ENCODE results near the gene OR11A1. TPM values are rescaled to one million over a fixed set of nuclear protein-coding genes. Genes with fewer than 3 reads are reported as not detected.

OR11A1 gene
- total RNA-seq, 1 donor from 2014 or later, result not detected

DNA sequence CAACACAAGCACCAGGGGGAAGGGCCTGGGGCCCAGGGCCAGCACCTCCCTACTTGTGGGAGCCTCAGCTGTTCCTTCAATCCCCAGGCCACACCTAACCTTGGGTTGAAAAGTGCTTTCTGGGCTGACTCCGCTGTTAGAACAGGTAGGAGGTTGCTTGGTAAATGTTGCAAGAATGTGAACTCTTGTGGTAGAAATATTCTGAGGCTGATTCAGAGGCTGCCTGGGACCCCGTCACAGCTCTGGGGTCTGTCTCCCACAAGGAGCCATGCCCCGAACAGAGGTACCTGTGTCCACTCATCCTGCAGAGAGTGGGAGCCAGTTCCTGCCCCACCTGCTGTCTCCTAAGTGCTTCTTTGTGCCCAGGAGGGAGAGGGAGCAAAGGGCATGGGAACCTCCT, 45.3 kb upstream of the OR11A1 start:
- no peak overlapping the region for H3K4me3 ChIP-seq
- ATAC-seq (no peak), DNase-seq (no peak)
- intact Hi-C loops (cut with DNase I), result no loop called here
- peaks cover 4% of the 10 kb centered on the region for H3K27me3 ChIP-seq
- no peaks in the 10 kb centered on the region for H3K9me3 ChIP-seq
- H3K27ac ChIP-seq, result no peak overlapping the region
- no peaks in the 10 kb centered on the region for H3K4me1 ChIP-seq
- no peaks in the 10 kb centered on the region for H3K36me3 ChIP-seq
- TF ChIP-seq, protein P1, sequence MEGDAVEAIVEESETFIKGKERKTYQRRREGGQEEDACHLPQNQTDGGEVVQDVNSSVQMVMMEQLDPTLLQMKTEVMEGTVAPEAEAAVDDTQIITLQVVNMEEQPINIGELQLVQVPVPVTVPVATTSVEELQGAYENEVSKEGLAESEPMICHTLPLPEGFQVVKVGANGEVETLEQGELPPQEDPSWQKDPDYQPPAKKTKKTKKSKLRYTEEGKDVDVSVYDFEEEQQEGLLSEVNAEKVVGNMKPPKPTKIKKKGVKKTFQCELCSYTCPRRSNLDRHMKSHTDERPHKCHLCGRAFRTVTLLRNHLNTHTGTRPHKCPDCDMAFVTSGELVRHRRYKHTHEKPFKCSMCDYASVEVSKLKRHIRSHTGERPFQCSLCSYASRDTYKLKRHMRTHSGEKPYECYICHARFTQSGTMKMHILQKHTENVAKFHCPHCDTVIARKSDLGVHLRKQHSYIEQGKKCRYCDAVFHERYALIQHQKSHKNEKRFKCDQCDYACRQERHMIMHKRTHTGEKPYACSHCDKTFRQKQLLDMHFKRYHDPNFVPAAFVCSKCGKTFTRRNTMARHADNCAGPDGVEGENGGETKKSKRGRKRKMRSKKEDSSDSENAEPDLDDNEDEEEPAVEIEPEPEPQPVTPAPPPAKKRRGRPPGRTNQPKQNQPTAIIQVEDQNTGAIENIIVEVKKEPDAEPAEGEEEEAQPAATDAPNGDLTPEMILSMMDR (IDR thresholded peaks at IDR 0.05), result no peak

DNA sequence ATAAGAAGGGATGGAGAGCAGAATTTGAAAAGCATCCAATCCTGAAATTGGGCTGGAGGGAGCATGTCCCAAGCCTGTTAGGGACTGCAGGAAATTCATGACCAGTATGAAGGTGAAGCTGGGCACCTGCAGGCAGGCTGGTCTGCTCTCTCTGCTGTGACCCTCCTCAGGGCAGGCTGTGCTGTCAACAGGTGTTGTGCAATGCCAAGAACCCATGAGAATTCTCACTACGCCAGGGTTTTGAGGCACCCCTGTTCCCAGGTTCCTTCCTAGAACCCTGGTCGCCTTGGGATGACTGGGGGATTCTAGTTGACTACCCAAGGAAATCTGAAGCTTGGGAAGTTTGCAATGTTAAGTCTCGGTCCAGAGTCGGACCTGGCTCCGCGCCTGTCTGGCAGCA, 44.2 kb upstream of the OR11A1 start:
- H3K9me3 ChIP-seq, result no peaks in the 10 kb centered on the region
- H3K36me3 ChIP-seq, result no peaks in the 10 kb centered on the region
- intact Hi-C loops (cut with DNase I), result no loop called here
- ATAC-seq, result no peak
- no peak overlapping the region for H3K27ac ChIP-seq
- H3K4me3 ChIP-seq, result no peak overlapping the region
- H3K4me1 ChIP-seq, result no peaks in the 10 kb centered on the region
- no peak for DNase-seq
- TF ChIP-seq, protein P1 (IDR thresholded peaks at IDR 0.05), result no peak
- peaks cover 4% of the 10 kb centered on the region for H3K27me3 ChIP-seq

DNA sequence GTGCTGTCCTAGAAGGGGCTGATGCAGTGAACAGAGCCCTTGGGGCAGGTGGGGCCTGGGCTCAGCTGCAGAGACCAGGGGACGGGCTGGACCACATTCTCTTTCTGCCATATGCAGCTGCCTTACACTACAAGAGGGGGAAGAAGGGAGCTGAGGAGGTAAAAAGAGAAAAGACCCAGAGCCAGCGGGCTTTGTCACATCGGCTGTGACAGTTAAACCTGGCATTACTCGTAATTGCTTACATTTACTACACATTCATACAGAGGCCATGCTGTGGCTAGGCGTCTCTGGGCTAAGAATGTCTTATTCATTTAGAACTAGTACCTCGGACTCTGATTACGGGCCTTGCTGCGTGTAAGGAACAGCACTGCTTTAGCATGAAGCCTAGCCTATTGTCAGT, 43.7 kb upstream of the OR11A1 start:
- Histone ChIP-seq H3K27me3 (peaks cover 4% of the 10 kb centered on the region), H3K36me3 (no peaks in the 10 kb centered on the region), H3K9me3 (no peaks in the 10 kb centered on the region), H3K4me1 (no peaks in the 10 kb centered on the region), H3K27ac (no peak overlapping the region), H3K4me3 (no peak overlapping the region)
- ATAC-seq (no peak), DNase-seq (no peak)
- TF ChIP-seq, protein P1 (IDR thresholded peaks at IDR 0.05), result no peak
- intact Hi-C loops (cut with DNase I), result no loop called here

DNA sequence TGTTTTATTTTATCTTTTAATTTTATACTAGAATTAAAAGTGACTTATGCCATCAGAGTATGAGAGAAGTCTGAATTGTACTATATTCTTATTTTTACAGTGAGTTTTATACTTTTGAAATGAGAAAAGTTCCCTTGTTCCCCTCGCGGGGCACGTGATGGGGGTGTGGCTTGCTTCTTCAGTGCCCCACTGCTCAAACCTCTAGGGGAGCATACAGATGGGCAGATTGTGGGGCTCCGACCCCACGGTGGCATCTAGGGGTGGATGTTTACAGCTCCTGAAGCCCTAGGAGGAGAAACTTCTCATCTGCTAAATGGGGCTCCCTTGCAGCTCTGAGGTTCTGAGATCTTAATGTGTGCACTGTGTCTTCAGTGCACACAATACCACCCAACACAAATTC, 42.8 kb upstream of the OR11A1 start:
- no peaks in the 10 kb centered on the region for H3K36me3 ChIP-seq
- no peaks in the 10 kb centered on the region for H3K4me1 ChIP-seq
- DNase-seq, result no peak
- H3K27ac ChIP-seq, result no peak overlapping the region
- no peaks in the 10 kb centered on the region for H3K9me3 ChIP-seq
- intact Hi-C loops (cut with DNase I), result no loop called here
- TF ChIP-seq, protein P1 (IDR thresholded peaks at IDR 0.05), result no peak
- no peak for ATAC-seq
- H3K4me3 ChIP-seq, result no peak overlapping the region
- H3K27me3 ChIP-seq, result peaks cover 4% of the 10 kb centered on the region

DNA sequence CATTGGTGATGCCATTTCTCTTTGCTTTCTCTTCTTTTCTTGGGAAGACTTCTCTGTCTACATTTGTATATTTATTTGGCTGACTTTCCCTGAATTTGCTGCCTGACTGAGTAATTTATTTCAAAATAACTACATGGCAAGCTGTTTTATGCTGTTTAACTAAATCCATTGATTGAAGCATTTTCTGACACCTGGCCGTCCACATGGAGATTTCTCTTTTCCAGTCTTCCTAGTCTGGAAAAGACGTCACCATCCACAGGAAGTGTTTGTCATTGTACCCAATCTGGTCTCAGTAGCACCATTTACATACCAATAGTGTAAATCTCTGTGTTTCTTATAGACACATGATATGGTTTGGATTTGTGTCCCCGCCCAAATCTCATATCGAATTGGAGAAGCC, 40.1 kb upstream of the OR11A1 start:
- Histone ChIP-seq H3K9me3 (no peaks in the 10 kb centered on the region), H3K4me1 (no peaks in the 10 kb centered on the region), H3K27me3 (peaks cover 4% of the 10 kb centered on the region), H3K4me3 (no peak overlapping the region), H3K27ac (no peak overlapping the region), H3K36me3 (no peaks in the 10 kb centered on the region)
- intact Hi-C loops (cut with DNase I), result no loop called here
- TF ChIP-seq, protein P1 (IDR thresholded peaks at IDR 0.05), result no peak
- ATAC-seq (no peak), DNase-seq (no peak)

DNA sequence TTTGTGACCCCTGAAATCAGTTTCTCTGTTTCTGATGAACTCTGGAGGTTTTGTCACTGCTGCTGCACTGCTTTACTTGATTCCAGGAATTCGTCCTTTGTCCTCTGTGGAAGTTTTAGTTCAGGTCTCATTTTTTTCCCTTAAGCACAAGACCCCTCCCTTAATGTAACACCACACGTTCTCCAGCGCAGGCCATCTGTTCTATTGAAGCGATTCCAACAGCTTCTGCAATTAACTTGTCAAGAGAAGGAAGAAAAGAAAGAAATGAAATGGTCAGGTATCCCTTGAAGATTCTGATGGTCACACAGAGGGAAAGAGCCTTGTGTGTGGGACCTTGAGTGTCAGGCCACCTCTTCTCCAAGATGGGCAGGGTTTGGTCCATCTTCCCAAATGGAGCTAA, 38.7 kb upstream of the OR11A1 start:
- DNase-seq, result no peak
- TF ChIP-seq, protein P1 (IDR thresholded peaks at IDR 0.05), result no peak
- no peak for ATAC-seq
- no peaks in the 10 kb centered on the region for H3K27me3 ChIP-seq
- no peaks in the 10 kb centered on the region for H3K4me1 ChIP-seq
- H3K36me3 ChIP-seq, result no peaks in the 10 kb centered on the region
- intact Hi-C loops (cut with DNase I), result no loop called here
- H3K27ac ChIP-seq, result no peak overlapping the region
- no peaks in the 10 kb centered on the region for H3K9me3 ChIP-seq
- H3K4me3 ChIP-seq, result no peak overlapping the region

Data from upper lobe of right lung (tissue), 1 donor.